NCI-H2107 (cell line): ENCODE data around the gene ATRN.

Source experiments
- DNase-seq: peaks from one replicate; lab custom pipeline; 2025; lab: John Stamatoyannopoulos, UW

Gene ATRN

GRCh38 chr20:3628502-3629314 lies 157.9 kb downstream of the ATRN start:
- no peak for DNase-seq

GRCh38 chr20:3629893-3630292 lies 159.1 kb downstream of the ATRN start:
- no peak for DNase-seq

GRCh38 chr20:3630429-3630828 lies 159.6 kb downstream of the ATRN start:
- DNase-seq = no peak

GRCh38 chr20:3631534-3631933 lies 160.7 kb downstream of the ATRN start:
- DNase-seq = no peak

- no peak for DNase-seq
Measured at GRCh38 chr20:3632311-3633004, 161.6 kb downstream of the ATRN start.

GRCh38 chr20:3633913-3634478 lies 163.2 kb downstream of the ATRN start:
- DNase-seq = no peak

- DNase-seq = no peak
Measured at GRCh38 chr20:3635346-3635745, 164.5 kb downstream of the ATRN start.

- DNase-seq = no peak
Measured at GRCh38 chr20:3640259-3640658, 169.4 kb downstream of the ATRN start.

- DNase-seq = no peak
Measured at GRCh38 chr20:3645309-3646066, 174.7 kb downstream of the ATRN start.

GRCh38 chr20:3646067-3646440 lies 175.2 kb downstream of the ATRN start:
- DNase-seq = no peak

- DNase-seq = no peak
Measured at GRCh38 chr20:3646651-3647050, 175.8 kb downstream of the ATRN start.

GRCh38 chr20:3647473-3647872 lies 176.7 kb downstream of the ATRN start:
- DNase-seq = no peak

GRCh38 chr20:3648951-3649350 lies 178.1 kb downstream of the ATRN start:
- no peak for DNase-seq

- DNase-seq = no peak
Measured at GRCh38 chr20:3651204-3651962, 180.6 kb downstream of the ATRN start.

- no peak for DNase-seq
Measured at GRCh38 chr20:3652221-3652620, 181.4 kb downstream of the ATRN start.

- no peak for DNase-seq
Measured at GRCh38 chr20:3652676-3653596, 182.1 kb downstream of the ATRN start.

- DNase-seq = no peak
Measured at GRCh38 chr20:3653921-3654320, 183.1 kb downstream of the ATRN start.

- no peak for DNase-seq
Measured at GRCh38 chr20:3654326-3655130, 183.7 kb downstream of the ATRN start.

- no peak for DNase-seq
Measured at GRCh38 chr20:3655131-3655405, 184.2 kb downstream of the ATRN start.
